GM18526 (cell line): ENCODE measurements around the gene NECTIN4.

Experiments
- POLR2A ChIP-seq: IDR thresholded peaks from 3 replicates; pipeline ENCODE4 v1.6.1; 2011; ENCODE audit not compliant: insufficient read length; ENCODE audit errors: extremely low read depth

The NECTIN4 gene

DNA sequence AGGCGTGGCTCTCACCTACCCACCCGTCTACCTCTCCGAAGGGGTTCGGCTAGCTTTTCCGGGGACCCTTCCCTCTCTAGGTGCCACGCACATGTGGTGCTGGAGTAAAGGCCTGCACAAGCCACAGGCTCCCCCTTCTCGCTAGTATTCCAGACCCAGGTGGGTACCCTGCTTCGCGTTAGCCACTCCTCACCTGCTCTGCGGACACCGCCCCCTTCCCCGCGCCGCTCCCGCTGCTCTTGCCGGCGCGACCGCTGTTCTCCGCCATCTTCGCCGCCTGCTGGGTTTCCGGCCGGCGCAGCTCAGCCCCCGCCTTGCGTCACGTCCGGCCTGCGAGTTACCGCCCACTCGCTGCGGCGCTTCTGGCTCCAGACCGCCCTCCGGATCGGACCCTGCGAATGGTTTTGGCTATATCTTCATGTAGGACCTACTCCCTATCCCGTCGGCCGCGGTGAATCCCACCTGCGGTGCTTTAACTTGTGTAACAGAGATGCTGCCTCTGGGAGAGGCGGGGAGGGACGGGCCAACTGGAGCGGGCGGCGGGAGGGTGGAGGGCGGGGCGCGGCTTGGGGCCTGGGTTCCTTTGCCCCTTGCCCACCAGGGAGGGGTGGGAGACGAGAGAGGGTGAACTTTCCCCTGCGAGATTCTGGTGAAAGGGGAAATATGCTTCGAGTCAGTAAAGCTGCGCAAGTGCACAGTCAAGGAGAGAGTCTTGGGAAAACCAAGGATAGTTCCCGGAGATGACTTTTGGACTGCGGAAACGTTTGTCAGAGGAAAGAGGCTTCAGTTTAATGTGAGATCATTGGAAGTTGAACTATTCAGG lies 28.6 kb upstream of the NECTIN4 start, which contains the start of the genes NIT1 and PFDN2:
Gene NIT1 (plus strand): TSS at position 347 of the 823 bp plus-strand sequence. CDS start 72 bp downstream, at position 419.
Gene PFDN2 (minus strand): TSS at position 279 of the 823 bp plus-strand sequence. CDS start 11 bp downstream, at position 268.
- peak; percentile 93 for TF ChIP-seq POLR2A

DNA sequence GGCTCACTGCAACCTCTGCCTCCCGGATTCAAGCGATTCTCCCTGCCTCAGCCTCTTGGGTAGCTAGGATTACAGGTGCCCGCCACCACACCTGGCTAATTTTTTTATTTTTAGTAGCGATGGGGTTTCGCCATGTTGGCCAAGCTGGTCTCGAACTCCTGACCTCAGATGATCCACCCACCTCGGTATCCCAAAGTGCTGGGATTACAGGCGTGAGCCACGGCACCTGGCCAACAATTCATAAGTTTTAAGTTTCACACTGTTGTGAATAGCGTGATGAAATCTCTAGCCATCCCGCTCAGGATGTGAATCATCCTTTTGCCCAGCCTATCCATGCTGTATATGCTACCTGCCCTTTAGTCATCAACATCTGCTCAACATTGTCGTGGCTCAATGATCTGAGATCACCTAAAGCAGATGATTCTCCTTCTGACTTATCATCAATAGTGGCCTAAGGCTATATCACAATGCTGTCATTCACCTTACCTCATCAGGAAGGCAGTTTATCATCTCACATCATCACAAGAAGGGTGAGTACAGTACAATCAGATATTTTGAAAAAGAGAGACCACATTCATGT lies 25.9 kb upstream of the NECTIN4 start:
- no peak for TF ChIP-seq POLR2A

DNA sequence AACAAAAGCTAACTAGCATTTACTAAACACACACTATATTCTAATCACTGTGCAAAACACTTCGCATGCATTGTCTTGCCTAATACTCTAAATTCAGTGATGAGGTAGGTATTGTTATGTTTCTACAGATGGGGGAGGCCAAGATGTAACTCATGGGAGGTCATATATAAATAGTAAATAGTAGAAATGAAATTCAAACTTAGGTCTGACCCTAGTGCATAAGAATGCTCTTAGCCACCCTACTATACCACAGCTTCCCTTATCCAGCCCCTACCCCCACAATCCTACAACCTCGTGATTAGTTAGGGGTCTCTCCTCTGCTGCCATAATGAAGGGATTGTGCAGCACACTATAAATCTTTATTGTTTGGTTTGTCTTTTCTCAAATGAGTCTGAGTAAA lies 25.2 kb upstream of the NECTIN4 start:
- no peak for TF ChIP-seq POLR2A

DNA sequence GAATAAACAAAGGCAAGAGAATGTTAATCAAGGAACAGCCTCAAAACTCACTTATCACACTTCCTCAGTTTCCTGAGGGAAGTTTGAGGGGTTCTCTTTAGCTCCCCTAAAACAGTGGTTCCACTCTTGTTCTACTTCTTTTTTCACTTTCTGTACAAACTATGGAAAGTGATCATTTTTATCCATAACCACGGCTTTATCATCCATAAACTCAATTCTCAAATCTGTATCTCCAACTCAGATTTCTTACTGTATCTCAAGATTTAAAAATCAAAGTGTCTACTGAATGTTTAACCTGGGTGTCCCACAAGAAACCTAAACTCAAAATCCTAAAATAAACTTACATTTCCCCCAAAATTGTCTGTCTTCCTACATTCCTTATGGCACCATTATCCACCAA lies 24.6 kb upstream of the NECTIN4 start:
- no peak for TF ChIP-seq POLR2A

DNA sequence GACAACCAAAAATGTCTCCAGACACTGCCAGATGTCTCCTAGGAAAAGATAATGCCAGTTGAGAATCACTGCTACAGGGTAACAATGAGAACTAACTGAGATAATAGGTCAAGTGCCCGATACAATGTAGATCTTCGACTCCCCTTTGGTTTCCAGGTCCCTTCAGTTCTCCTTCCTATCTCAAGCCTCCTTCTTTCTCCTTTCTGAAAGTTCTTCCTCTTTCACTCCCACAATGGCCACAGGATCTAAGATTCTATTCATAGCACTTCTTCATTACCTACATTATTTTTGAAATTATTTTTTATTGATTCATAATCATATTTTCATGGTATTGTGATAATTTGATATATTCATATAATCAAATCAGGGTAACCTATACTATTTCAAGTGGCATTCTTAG lies 22.2 kb upstream of the NECTIN4 start:
- no peak for TF ChIP-seq POLR2A

DNA sequence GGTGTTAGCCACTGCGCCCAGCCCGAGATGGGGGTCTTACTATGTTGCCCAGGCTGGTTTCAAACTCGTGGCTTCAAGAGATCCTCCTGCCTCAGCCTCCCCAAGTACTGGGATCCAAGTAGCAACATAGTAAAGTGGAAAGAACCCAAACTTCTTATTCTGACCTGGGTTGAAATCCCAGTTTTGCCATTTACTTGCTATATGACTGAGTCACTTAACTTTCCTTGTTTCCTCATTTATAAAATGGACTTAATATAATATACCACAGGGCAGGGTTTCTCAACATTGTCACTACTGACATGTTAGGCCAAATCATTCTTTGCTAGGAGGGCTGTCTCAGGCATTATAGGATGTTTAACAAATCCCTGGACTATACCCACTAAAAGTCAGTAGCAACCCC lies 21.8 kb upstream of the NECTIN4 start:
- no peak for TF ChIP-seq POLR2A

DNA sequence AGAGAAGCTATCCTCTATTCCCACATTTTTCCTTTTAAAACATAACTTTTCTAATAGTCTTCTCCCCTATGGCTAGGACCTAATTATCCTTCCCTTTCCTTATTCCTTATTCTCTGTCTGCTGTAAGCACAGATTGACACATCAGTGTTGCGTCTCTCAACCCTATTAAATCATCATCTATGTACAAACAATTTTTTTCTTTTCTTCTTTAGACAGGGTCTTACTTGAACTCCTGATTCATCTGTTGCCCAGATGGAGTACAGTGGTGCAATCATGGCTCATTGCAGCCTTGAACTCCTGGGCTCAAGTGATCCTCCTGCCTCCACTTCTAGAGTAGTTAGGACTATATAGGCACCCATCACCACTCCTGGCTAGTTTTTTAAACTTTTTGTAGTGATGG lies 17.1 kb upstream of the NECTIN4 start:
- TF ChIP-seq POLR2A, result no peak

DNA sequence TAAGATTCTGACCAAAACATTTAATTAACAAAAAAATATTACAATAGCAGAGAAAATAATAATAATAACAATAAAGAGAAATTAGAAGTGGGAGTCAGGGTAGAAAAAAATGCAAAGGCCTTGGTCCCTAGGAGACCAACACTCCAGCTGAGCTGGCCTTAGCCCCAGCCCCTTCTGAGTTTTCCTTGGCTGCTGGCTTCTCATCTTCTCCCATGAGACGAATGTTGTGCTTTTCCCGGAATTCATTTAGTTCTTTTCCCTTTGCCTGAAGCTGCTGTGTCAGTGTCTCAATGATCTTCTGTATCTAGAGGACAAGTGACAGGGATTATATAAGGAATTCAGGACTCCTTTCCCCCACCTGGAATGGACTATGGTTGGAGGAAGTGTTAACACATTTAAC lies 11.2 kb upstream of the NECTIN4 start:
- no peak for TF ChIP-seq POLR2A

DNA sequence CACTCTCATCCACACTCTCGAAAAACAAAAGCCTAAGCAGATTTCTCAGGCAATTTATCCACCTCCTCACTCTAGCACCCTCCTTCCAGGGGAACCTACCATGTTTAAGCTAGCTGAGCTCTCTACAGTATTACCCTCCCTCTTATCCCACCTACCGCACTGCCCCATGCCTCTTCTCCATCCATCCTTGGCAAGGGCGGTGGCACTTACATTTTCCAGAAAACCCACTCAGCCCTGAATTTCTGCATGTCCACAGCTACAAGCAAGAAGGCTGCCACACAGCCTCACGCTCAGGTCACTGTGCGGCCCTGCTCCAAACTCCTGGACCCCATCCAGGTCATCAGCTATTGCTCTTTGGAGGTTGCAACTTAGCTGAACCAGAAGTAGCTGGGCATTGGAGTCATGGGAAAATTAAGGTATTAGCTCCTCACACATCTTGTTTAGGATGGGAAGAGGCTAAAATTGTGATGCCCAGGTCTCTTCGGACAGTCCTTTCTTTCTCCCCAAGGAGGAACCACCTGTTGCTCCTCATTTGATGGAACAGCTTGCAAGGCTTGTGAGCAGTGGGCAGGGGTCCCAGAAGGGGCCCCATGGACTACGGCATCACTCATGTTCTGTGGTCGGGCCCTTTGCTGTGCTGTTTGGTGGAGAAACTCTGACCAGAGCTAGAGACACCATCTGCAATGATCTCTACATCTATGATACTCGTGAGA lies 9.9 kb upstream of the NECTIN4 start:
- no peak for TF ChIP-seq POLR2A

DNA sequence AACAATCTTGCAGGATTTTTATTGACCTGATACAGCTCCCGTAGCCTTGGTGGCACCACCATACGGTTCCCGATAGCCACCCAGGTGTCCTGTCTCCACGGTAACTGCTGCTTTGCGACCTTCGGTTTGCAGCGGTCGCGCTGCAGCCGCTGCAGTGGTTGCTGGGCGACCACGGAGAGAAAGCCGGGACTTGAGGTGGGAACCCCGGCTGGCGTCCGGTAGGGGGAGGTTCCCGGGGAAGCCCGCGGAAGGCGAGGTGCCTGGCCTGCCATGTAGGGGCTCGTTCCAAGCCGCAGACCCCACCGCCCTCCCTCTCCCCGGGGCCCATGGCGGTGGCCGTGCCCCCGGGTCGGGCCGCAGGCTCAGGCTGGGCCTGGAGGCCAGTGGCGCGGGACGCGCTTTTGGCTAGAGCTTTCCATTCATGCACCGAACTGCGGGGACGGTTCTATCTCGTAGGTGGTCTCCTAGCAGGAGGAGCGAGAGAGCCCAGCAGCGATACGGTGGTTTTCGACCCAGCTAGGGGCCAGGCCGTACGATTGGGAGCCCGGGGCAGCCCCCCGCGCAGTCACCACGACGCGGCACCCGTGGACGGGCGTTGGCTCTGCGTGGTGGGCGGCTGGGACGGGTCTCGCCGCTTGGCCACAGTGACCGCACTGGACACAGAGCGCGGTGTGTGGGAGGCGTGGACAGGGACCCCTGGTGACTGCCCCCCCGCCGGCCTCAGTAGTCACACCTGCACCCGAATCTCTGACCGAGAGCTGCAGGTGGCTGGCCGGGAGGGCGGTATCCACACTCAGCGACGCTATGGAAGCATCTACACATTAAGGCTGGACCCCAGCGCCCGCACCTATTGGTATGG lies 9.1 kb upstream of the NECTIN4 start, which contains the start of gene KLHDC9:
Gene KLHDC9 (plus strand): TSS at position 152 of the 859 bp plus-strand sequence. CDS start 175 bp downstream, at position 327.
- TF ChIP-seq POLR2A, result no peak

DNA sequence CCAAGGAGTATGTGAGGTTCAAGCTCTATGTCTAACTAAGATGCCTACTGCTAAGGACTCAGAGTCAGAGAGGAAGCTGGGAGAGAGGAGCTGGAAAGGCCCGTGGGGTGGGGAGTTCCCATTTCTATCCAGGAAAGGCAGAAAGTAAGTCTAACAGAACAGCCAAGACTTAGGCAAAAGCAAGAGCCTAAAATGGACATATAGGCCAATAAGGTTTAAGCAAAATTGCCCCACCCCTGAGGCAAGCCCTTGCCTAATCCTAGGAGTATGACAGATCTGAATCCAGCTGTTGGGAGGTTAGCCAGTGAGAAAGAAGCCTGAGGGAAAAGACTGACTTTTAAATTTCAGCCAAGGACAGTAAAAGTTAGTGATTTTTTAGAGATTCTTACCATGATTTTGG lies 7.2 kb upstream of the NECTIN4 start:
- TF ChIP-seq POLR2A, result no peak

DNA sequence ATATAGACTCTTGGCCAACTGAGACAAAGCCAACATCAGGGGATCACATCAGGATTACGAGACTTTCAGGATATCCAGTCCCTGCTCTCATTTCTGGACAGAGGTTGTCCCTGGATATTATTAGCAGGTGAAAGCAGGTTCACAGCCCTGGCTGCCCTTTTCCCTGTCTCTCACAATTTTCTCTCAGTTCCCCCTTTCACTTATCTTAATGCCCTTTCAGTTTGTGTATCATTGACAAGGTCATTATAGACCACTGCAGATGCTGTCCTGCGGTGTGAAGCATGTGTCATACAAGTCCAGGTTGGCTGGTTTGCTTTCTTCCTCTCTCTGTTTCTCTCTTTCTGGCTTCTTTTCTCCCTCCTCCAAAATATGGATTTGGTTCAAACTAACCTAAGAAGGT lies 6.7 kb upstream of the NECTIN4 start:
- TF ChIP-seq POLR2A, result no peak

DNA sequence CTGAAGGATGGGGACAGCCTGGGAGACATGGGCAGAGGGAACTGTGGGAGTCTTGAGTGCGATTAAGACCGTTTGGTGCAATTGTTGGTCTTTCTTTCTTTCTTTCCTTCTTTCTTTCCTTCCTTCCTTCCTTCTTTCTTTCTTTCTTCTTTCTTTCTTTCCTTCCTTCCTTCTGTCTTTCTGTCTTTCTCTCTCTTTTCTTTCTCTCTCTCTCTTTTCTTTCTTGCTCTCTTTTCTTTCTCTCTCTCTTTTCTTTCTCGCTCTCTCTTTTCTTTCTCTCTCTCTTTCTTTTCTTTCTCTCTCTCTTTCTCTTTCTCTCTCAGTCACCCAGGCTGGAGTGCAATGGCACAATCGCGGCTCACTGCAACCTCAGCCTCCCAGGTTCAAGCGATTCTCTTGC lies 5.9 kb upstream of the NECTIN4 start:
- TF ChIP-seq POLR2A, result no peak

DNA sequence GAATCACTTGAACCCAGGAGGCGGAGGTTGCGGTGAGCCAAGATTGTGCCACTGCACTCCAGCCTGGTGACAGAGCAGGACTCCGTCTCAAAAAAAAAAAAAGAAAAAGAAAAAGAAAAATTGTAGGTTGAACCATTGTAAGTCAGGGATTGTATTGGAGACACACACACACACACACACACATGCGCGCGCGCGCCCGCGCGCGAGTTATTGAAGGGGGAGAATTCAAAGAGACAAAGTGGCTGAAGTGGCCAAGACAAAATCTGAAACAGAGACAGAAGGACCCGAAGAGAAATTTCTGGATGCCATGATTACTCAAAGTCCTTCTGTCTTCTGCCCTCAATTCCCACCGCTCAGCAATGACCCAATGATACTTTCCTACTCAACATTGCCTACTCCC lies 5.1 kb upstream of the NECTIN4 start:
- TF ChIP-seq POLR2A, result no peak

DNA sequence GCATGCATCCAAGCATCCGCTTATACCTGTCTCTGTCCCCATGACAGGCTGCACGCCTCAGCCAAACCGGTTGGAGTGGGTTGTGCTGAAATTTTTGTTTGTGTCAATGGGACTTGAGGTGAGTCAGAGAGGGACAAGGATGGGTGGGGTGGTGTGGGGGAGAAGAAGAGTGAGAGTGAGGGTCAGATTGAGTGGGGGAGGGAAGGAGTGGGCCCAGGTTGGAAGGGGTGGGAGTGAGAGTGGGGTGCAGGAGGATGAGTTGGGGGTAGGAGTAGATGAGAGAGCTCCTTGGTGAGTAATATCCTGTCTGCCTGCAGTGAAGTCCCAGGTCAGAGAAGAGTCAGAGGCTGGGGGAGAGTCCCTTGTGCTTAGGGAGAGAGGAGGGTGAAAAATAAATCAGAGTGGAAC lies 3.3 kb upstream of the NECTIN4 start:
- no peak for TF ChIP-seq POLR2A

DNA sequence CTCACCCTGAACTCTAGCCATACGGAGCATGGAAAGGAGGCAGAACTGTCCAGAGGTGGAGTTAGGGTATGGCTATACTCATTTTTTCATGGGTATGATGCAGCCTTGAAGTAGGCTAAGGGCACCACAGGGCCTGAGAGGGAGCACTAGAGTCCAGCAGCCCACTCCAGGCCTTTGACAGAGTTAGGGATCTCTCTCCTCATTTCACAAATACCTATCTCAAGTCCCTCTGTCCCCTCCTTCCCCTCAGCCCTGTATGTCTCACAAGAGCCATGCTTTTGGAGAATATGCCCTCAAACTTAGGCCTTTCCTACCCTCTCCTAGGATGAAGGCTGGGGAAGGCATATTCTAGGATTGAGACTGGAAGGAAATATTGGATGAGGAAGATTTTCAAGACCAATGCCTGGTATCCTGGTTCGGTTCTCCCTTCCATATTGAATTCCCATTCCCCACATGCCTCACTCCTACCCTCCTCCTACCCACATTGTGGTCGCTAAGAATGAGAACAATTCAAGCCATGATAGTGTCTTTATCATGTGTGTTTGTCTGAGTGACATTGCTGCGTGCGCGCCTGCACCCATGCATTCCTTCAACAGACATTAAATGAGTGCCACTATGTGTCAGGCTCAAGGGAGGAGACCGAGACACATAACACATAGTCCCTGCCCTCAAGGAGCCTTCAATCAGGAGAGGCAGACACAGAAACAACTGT lies 2.6 kb upstream of the NECTIN4 start:
- TF ChIP-seq POLR2A, result no peak
